ENCODE data around the gene RASGRF1.

DNA sequence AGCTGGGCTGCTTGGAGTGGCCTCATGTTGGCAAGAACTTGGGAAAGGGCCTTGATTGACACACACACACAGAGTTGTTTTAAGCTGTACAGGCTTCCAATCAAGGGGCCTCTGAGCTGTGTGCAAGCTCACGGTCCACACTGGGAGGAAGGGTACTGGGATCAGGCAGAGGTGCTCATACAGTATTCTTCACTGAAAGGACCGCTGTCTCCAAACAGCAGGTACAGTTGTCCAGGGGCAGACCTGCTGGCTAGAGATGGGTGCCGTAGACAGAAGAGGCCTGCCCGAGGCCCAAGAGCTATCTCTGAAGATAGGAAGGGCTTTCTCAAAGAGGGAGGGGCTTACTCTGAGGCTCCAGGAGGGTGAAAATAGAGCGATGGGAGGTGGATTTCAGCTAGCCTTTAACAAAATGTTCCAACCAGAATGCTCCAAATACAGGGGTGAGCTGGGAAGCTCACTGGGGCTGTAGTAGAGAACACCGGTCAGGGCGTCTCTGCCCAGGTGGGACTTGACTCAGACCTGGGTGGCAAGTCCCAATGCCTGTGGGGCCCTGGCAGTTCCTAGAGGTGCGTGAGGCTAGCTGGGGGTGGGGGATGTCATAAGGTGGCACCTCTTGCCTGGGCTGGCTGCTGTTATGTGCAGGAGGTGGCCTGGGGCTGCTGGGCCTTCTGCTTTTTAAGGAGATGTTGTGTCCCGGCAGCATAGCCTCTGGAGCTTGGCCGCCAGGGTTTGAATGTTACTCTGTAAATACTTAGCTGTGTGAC lies 42.7 kb downstream of the RASGRF1 start:
- TF ChIP-seq POLR2A (IDR thresholded peaks at IDR 0.05): no peak
- TF ChIP-seq, protein P1, sequence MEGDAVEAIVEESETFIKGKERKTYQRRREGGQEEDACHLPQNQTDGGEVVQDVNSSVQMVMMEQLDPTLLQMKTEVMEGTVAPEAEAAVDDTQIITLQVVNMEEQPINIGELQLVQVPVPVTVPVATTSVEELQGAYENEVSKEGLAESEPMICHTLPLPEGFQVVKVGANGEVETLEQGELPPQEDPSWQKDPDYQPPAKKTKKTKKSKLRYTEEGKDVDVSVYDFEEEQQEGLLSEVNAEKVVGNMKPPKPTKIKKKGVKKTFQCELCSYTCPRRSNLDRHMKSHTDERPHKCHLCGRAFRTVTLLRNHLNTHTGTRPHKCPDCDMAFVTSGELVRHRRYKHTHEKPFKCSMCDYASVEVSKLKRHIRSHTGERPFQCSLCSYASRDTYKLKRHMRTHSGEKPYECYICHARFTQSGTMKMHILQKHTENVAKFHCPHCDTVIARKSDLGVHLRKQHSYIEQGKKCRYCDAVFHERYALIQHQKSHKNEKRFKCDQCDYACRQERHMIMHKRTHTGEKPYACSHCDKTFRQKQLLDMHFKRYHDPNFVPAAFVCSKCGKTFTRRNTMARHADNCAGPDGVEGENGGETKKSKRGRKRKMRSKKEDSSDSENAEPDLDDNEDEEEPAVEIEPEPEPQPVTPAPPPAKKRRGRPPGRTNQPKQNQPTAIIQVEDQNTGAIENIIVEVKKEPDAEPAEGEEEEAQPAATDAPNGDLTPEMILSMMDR (IDR thresholded peaks at IDR 0.05): no peak
